Activated CD8-positive, alpha-beta memory T cell treated with anti-CD3 and anti-CD28 coated beads for 48 hours (primary cell): ENCODE data around the gene CEP250.

Experiments
- DNase-seq, 3 experiments: peaks; one replicate each; pipeline ENCODE4 v3.0.0-alpha.2; 2020; ENCODE audit warnings: low read depth in 2 of 3, low spot score in 2 of 3

The CEP250 gene

GRCh38 chr20:35490736-35491181, 35.4 kb downstream of the CEP250 start:
- DNase-seq = peak; percentile 12 to 34 (median 18)

GRCh38 chr20:35491823-35492222, 36.4 kb downstream of the CEP250 start:
- DNase-seq = no peak

GRCh38 chr20:35492352-35492751, 37.0 kb downstream of the CEP250 start:
- no peak for DNase-seq

- no peak for DNase-seq
These were observed 41.1 kb downstream of the CEP250 start for GRCh38 chr20:35496481-35496880.

GRCh38 chr20:35497320-35497719, 41.9 kb downstream of the CEP250 start:
- no peak for DNase-seq

DNA sequence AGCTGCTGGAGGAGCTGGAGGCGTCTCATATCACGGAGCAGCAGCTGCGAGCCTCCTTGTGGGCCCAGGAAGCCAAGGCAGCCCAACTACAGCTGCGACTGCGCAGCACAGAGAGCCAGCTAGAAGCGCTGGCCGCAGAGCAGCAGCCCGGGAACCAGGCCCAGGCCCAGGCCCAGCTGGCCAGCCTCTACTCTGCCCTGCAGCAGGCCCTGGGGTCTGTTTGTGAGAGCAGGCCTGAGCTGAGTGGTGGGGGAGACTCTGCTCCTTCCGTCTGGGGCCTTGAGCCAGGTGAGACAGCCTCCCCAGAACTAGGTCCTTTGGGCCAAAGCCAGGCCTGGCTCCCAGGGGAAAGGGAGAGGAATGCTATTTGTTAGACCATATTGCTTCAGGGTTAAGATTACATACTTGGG, 42.4 kb downstream of the CEP250 start:
- no peak for DNase-seq

DNA sequence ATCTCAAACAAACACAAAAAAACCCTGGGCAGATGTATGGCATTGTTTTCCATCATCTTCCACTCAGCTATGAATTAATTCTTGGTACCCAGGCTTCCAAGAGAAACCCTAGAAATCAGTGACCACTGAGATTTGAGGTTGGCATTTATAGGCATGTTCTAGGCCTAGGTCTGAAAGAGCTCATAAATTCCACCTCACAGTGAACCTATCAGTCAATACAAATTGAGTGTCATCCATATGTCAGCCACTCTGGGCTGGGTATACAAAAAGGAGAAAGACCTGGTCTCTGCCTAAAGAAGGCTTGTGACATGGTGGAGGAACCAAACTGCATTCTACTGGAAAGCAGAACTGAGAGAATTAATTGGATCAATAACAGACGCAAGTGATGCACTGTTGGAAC, 43.9 kb downstream of the CEP250 start:
- no peak for DNase-seq

DNA sequence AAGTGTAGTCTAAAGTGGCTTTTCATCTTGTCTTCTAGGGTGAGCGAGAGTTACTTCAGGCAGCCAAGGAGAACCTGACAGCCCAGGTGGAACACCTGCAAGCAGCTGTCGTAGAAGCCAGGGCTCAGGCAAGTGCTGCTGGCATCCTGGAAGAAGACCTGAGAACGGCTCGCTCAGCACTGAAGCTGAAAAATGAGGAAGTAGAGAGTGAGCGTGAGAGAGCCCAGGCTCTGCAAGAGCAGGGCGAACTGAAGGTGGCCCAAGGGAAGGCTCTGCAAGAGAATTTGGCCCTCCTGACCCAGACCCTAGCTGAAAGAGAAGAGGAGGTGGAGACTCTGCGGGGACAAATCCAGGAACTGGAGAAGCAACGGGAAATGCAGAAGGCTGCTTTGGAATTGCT, 47.0 kb downstream of the CEP250 start:
- no peak for DNase-seq

- DNase-seq = no peak
These were observed 47.9 kb downstream of the CEP250 start for GRCh38 chr20:35503281-35503680.

GRCh38 chr20:35503841-35504561, 48.6 kb downstream of the CEP250 start:
- no peak for DNase-seq

GRCh38 chr20:35504751-35505150, 49.4 kb downstream of the CEP250 start:
- no peak for DNase-seq

- no peak for DNase-seq
These were observed 50.8 kb downstream of the CEP250 start for GRCh38 chr20:35506179-35506578.

GRCh38 chr20:35506872-35507638, 51.7 kb downstream of the CEP250 start:
- DNase-seq = no peak

GRCh38 chr20:35508493-35509218, 53.3 kb downstream of the CEP250 start:
- DNase-seq = no peak

DNA sequence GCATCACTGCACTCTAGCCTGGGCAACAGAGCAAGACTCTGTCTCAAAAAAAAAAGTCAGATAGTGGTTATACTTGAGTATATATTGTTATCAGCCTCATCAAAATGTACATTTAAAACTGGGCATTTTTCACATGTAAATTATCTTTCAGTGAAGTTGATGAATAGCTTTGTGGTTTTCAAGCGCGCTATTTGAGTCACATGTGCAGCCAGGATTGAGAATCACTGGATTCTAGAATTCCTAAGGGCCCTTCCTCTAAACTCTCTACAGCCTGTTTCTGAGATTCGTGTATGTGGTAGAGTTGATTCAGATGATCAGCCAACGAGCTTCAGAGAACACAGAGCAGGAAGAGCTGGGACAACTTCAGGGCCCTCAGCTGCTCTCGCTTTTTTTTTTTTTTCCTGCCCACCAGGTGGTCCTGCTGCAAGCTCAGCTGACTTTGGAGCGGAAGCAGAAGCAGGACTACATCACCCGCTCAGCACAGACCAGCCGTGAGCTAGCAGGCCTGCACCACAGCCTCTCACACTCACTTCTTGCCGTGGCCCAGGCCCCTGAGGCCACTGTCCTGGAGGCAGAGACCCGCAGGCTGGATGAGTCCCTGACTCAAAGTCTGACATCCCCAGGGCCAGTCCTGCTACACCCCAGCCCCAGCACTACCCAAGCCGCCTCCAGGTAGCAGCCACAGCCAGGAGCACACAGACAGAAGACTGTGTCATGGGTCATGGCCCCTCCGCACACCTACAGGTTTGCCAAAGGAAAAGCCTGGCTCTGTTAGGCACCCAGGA, 55.7 kb downstream of the CEP250 start:
- DNase-seq = no peak

- DNase-seq = no peak
These were observed 56.5 kb downstream of the CEP250 start for GRCh38 chr20:35511814-35512420.

DNA sequence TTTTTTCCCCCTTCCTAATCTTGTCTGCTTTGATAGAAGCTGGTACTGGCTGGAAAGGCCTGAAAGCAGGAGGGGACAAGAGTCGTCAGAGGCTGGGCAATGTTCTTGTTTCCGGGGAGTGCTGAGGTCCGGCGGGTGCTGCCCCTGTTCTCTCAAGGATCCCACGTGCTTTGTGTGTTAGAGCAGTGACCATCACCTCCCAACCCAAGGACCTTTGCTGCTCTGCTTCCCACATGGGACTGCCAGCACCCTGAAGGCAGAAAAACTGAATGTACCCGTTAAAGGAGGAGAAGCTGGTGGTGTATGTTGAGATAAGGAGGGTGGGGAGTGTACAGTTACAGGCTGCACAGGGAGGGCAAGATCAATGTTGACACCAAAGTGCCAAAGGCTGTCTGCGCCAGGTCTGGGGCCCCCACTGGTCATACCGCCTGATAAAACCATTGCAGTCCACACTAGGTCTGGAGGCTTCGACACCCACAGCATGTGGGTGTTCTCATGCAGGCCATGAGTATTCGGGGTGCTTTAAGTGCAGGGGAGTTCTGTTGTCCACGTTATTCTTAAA, 59.1 kb downstream of the CEP250 start:
- DNase-seq = no peak

DNA sequence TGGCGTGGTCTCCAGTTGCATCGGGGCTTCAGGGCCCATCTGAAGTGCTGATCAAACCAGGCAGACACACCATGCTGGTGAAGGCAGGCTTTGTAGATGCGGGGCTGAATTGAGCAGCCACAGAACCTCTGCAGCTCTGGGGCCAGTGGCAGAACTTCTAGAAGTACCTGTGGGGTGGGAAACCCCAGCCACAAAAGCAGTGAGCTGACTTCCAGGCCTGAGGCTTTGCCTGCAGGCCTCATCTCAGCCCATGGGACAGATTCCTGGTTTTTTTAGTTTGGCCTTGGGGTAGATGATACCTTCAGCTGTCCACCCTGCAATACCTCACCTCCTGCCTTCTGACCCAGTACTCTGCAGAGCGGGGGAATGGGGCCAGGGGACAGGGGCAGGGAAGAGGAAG, 59.9 kb downstream of the CEP250 start:
- DNase-seq = no peak

DNA sequence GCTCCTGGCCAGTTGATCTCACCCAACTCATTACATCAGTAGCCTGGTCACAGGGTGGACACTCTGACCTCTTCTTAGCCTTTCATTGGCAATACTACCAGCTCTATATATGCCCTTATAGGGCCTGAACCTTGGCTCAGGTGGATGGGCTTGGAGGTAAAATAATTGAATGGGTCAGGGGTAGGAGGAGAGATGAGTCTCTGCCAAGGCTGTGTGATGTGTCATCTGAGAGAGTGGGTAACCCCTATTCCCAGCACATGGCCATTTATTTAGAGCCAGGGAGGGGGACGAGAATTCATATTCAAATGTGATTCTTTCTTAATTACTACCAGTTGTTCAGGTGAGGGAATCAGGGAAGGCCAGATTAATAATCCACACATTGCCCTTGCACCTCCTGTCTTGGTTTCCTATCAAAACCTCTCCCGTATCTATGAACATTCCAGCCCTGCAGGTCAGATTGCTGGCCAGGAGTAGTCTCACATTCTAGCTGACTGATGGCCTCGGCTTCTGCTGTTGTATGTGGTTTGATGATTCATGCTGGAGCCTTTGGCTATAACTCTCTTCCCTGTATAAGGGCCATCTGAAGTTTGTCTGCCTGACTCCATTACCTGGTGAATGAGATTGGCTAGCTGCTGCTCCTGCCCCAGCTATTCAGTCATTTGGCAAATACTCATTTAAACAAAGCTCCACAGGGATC, 60.7 kb downstream of the CEP250 start:
- DNase-seq = no peak

DNA sequence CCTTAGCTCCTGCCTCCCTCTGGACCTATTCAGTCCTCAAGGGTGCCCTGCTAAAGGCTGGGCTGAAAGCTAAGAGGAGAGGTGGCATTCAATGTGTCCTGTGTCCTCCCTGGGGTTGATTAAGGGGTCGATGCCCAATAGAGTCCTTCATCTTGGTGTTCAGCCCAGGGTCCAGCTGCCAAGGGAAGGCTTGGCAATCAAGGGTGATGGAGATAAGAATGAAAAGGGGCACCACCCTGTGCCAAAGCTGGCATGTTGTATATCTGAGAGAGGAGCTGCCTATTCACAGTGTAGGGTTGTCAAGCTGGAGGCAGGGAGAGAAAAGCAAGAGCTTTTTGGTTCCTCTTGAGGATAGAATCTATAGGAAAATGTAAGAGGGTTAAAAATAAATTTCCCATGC, 61.7 kb downstream of the CEP250 start:
- DNase-seq = no peak
